ENCODE data around the gene TSSC4.

DNA sequence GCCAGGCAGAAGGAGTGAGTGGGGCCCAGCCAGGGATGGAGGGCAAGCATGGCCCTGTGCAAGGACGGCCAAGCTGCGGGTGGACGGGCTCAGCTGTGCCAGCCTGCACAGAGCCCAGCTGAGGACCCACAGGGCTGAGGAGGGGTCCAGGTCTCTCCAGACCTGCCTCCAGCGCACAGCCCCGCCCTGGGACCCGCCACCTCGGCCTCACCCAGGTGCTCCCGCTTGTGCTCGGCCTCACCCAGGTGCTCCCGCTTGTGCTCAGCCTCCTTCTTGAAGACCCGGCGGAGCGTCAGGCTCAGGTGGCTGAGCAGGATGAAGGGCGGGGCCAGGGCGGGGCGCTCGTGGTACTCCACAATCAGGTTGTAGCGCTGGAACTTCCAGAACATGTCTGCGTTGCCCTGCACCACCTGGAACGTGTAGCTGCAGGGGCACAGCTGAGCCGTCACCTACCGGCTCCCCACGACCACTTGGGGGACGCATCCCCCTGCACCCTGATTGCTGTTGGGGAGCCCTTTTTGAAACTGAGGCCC, 6.4 kb downstream of the TSSC4 start:
- TF ChIP-seq, protein P1, sequence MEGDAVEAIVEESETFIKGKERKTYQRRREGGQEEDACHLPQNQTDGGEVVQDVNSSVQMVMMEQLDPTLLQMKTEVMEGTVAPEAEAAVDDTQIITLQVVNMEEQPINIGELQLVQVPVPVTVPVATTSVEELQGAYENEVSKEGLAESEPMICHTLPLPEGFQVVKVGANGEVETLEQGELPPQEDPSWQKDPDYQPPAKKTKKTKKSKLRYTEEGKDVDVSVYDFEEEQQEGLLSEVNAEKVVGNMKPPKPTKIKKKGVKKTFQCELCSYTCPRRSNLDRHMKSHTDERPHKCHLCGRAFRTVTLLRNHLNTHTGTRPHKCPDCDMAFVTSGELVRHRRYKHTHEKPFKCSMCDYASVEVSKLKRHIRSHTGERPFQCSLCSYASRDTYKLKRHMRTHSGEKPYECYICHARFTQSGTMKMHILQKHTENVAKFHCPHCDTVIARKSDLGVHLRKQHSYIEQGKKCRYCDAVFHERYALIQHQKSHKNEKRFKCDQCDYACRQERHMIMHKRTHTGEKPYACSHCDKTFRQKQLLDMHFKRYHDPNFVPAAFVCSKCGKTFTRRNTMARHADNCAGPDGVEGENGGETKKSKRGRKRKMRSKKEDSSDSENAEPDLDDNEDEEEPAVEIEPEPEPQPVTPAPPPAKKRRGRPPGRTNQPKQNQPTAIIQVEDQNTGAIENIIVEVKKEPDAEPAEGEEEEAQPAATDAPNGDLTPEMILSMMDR (IDR thresholded peaks at IDR 0.05; ENCODE audit: low read depth, low read length) = no peak
- TF ChIP-seq EZH2phosphoT487 (IDR thresholded peaks at IDR 0.05; ENCODE audit: low read depth) = no peak
